ENCODE measurements around the gene PTGES.

DNA sequence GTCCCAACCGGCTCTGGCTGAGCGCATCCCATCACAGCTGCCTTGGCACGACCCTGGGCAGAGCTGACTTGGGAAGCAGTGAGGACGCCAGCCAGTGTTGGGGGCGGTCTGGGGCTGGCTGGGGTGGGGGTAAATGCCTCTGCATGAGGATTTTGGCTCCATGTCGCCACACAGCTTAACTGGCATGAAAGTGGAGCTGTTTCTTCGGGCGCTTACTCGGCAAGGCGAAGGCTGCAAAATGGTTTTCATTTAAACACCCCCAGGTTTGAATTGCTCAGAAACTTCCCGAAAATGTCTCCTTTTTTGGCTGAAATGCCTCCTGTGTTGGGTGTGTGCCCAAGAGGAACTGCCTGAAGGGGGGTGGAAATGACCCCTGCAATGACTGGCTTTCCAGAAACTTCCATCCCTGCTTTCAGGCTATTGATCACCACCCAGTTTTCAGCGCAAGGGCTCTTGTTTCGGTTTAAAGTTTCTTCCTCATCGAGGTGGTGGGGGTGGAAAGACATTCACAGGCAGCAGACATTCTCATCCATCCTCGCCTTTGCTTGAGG lies 38.3 kb downstream of the PTGES start:
- TF ChIP-seq, protein P1, sequence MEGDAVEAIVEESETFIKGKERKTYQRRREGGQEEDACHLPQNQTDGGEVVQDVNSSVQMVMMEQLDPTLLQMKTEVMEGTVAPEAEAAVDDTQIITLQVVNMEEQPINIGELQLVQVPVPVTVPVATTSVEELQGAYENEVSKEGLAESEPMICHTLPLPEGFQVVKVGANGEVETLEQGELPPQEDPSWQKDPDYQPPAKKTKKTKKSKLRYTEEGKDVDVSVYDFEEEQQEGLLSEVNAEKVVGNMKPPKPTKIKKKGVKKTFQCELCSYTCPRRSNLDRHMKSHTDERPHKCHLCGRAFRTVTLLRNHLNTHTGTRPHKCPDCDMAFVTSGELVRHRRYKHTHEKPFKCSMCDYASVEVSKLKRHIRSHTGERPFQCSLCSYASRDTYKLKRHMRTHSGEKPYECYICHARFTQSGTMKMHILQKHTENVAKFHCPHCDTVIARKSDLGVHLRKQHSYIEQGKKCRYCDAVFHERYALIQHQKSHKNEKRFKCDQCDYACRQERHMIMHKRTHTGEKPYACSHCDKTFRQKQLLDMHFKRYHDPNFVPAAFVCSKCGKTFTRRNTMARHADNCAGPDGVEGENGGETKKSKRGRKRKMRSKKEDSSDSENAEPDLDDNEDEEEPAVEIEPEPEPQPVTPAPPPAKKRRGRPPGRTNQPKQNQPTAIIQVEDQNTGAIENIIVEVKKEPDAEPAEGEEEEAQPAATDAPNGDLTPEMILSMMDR (IDR thresholded peaks at IDR 0.05) = no peak
- TF ChIP-seq, protein P2, sequence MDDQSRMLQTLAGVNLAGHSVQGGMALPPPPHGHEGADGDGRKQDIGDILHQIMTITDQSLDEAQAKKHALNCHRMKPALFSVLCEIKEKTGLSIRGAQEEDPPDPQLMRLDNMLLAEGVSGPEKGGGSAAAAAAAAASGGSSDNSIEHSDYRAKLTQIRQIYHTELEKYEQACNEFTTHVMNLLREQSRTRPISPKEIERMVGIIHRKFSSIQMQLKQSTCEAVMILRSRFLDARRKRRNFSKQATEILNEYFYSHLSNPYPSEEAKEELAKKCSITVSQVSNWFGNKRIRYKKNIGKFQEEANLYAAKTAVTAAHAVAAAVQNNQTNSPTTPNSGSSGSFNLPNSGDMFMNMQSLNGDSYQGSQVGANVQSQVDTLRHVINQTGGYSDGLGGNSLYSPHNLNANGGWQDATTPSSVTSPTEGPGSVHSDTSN (IDR thresholded peaks at IDR 0.05) = no peak

Data from SK-N-SH (cell line).